ENCODE results near the gene FANCF.
A peak's percentile ranks its signal among the peaks of the same experiment; 100 is the strongest.

Gene FANCF

DNA sequence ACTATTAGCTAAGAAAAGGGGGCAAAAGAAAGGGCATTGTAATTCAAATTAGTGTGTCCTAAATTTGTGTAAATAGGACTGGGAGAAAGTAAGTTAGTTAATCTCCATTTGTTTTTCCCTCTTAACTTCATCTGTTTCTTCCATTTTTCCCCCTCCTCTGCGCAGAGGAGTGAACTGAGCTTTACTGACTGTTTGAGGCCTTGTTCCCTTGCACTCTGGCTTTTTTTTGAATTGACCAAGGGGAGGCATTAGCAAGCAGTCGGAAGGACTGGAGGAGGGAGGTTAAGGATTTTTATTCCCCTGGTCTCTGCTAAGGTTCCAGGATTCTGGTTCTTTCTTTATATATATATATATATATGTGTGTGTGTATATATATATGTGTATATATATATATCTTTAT, 15.2 kb upstream of the FANCF start:
- H3K36me3 ChIP-seq (ENCODE audit: insufficient read depth, low read length), result no peaks in the 10 kb centered on the region
- no peak overlapping the region for H3K9ac ChIP-seq (ENCODE audit: low read depth, low read length)
- H3K27ac ChIP-seq (ENCODE audit: low read length), result no peak overlapping the region
- peaks cover under 1% of the 10 kb centered on the region; the same call in 1 of the 2 replicates for H3K4me1 ChIP-seq (ENCODE audit: insufficient read depth, low read length)
- H3K4me2 ChIP-seq (ENCODE audit: insufficient read depth, low read length), result no peak overlapping the region
- no peak overlapping the region for H2AFZ ChIP-seq (ENCODE audit: low read depth, low read length)
- no peaks in the 10 kb centered on the region for H3K9me3 ChIP-seq (ENCODE audit: insufficient read depth, low read length, severe bottlenecking)
- TF ChIP-seq EZH2 (IDR thresholded peaks at IDR 0.05; ENCODE audit: borderline replicate concordance, low read depth, low read length, severe bottlenecking), result no peak
- TF ChIP-seq, protein P1, sequence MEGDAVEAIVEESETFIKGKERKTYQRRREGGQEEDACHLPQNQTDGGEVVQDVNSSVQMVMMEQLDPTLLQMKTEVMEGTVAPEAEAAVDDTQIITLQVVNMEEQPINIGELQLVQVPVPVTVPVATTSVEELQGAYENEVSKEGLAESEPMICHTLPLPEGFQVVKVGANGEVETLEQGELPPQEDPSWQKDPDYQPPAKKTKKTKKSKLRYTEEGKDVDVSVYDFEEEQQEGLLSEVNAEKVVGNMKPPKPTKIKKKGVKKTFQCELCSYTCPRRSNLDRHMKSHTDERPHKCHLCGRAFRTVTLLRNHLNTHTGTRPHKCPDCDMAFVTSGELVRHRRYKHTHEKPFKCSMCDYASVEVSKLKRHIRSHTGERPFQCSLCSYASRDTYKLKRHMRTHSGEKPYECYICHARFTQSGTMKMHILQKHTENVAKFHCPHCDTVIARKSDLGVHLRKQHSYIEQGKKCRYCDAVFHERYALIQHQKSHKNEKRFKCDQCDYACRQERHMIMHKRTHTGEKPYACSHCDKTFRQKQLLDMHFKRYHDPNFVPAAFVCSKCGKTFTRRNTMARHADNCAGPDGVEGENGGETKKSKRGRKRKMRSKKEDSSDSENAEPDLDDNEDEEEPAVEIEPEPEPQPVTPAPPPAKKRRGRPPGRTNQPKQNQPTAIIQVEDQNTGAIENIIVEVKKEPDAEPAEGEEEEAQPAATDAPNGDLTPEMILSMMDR (IDR thresholded peaks at IDR 0.05; ENCODE audit: borderline replicate concordance, extremely low read depth, low read length, poor library complexity, severe bottlenecking), result no peak
- no peaks in the 10 kb centered on the region for H3K27me3 ChIP-seq (ENCODE audit: insufficient read depth, low read length, poor library complexity)
- H3K79me2 ChIP-seq (ENCODE audit: insufficient read depth, low read length), result no peaks in the 10 kb centered on the region
- H3K4me3 ChIP-seq (ENCODE audit: low read depth in 1 of 2, low read length in 2 of 2), result no peak overlapping the region
- no peaks in the 10 kb centered on the region for H4K20me1 ChIP-seq (ENCODE audit: insufficient read depth, low read length)
- DNase-seq (no peak), ATAC-seq (ENCODE audit: insufficient read depth, low read depth) (no peak)

DNA sequence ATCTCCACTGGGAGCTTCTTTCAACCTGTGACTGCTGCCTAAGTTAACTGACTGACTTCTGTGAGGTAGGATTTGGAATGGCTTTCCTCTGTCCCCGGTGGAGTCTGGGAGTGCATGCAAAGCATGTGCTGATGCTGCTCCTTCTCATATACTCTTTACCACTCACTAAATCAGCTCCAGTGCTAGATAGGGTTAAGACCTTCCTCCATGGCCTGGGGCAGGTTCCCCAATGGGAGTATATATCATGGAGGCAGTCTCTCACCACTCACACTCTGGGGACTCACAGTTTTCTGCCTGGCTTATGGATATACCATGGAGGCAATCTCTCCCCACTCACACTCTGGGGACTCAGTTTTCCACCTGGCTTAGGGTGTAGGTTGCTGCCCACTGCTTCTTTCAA, 10.1 kb upstream of the FANCF start:
- H2AFZ ChIP-seq (ENCODE audit: low read depth, low read length), result no peak overlapping the region
- no peak for DNase-seq
- no peak overlapping the region for H3K9ac ChIP-seq (ENCODE audit: low read depth, low read length)
- no peaks in the 10 kb centered on the region for H3K9me3 ChIP-seq (ENCODE audit: insufficient read depth, low read length, severe bottlenecking)
- H4K20me1 ChIP-seq (ENCODE audit: insufficient read depth, low read length), result no peaks in the 10 kb centered on the region
- H3K4me3 ChIP-seq (ENCODE audit: low read depth in 1 of 2, low read length in 2 of 2), result no peak overlapping the region
- H3K79me2 ChIP-seq (ENCODE audit: insufficient read depth, low read length), result no peaks in the 10 kb centered on the region
- ATAC-seq (ENCODE audit: insufficient read depth, low read depth), result no peak
- H3K4me2 ChIP-seq (ENCODE audit: insufficient read depth, low read length), result no peak overlapping the region
- peaks cover 26% of the 10 kb centered on the region for H3K4me1 ChIP-seq (ENCODE audit: insufficient read depth, low read length)
- H3K36me3 ChIP-seq (ENCODE audit: insufficient read depth, low read length), result no peaks in the 10 kb centered on the region
- H3K27ac ChIP-seq (ENCODE audit: low read length), result no peak overlapping the region
- H3K27me3 ChIP-seq (ENCODE audit: insufficient read depth, low read length, poor library complexity), result no peaks in the 10 kb centered on the region
- no peak for TF ChIP-seq EZH2 (IDR thresholded peaks at IDR 0.05; ENCODE audit: borderline replicate concordance, low read depth, low read length, severe bottlenecking)
- TF ChIP-seq, protein P1 (IDR thresholded peaks at IDR 0.05; ENCODE audit: borderline replicate concordance, extremely low read depth, low read length, poor library complexity, severe bottlenecking), result no peak

DNA sequence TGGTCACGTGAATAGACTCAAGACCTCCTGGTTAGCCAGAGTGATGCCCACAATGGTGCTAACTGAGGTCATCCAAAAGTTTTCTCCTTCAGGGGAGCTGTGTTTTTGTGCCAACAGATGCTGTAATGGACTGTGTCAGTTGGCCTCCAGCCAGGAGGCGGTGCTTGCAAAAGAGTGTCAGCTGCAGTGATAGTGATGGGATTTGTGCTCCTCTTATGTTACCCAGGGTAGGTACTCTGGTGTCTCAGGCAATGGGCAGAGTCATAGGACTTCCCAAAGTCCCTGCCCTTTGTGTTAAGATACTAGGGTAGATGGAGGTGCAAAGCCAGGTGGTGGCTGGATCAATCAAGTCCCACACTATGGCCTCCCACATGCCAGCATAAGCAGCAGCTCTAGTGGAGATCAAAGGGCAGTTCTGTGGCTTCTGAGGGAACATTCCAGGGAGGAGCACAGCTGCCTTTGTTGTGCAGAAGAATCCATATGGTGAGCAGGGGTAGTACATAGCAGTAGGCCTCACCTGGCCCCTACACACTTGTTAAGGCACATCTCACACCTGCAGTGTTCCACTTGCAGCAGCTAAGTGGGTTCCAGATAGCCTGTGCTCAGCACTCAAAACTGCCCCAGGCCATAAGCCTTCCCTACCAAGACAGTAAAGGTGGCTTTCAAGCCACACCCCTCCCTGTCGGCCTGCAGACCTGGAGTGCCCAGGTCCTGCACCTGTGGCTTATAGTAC, 9.4 kb upstream of the FANCF start:
- H3K9ac ChIP-seq (ENCODE audit: low read depth, low read length), result no peak overlapping the region
- no peak overlapping the region for H3K4me2 ChIP-seq (ENCODE audit: insufficient read depth, low read length)
- no peaks in the 10 kb centered on the region for H3K9me3 ChIP-seq (ENCODE audit: insufficient read depth, low read length, severe bottlenecking)
- H3K79me2 ChIP-seq (ENCODE audit: insufficient read depth, low read length), result no peaks in the 10 kb centered on the region
- no peaks in the 10 kb centered on the region for H3K27me3 ChIP-seq (ENCODE audit: insufficient read depth, low read length, poor library complexity)
- H2AFZ ChIP-seq (ENCODE audit: low read depth, low read length), result no peak overlapping the region
- peaks cover 26% of the 10 kb centered on the region for H3K4me1 ChIP-seq (ENCODE audit: insufficient read depth, low read length)
- ATAC-seq (ENCODE audit: insufficient read depth, low read depth) (peak; percentile 54), DNase-seq (peak; percentile 30)
- H4K20me1 ChIP-seq (ENCODE audit: insufficient read depth, low read length), result no peaks in the 10 kb centered on the region
- H3K4me3 ChIP-seq (ENCODE audit: low read depth in 1 of 2, low read length in 2 of 2), result no peak overlapping the region
- peak overlapping the region; percentile 46 for H3K27ac ChIP-seq (ENCODE audit: low read length)
- TF ChIP-seq, protein P1 (IDR thresholded peaks at IDR 0.05; ENCODE audit: borderline replicate concordance, extremely low read depth, low read length, poor library complexity, severe bottlenecking), result no peak
- no peak for TF ChIP-seq EZH2 (IDR thresholded peaks at IDR 0.05; ENCODE audit: borderline replicate concordance, low read depth, low read length, severe bottlenecking)
- no peaks in the 10 kb centered on the region for H3K36me3 ChIP-seq (ENCODE audit: insufficient read depth, low read length)
